ENCODE data around the gene GPR62.
A peak's percentile ranks its signal among the peaks of the same experiment; 100 is the strongest.

GPR62 gene

GRCh38 chr3:51937611-51938450 is 17.4 kb upstream of the GPR62 start:
- DNase-seq (ENCODE audit: insufficient read length, low spot score) (no peak), FAIRE-seq (no peak)

GRCh38 chr3:51938780-51939425 is 16.3 kb upstream of the GPR62 start:
- FAIRE-seq (no peak), DNase-seq (ENCODE audit: insufficient read length, low spot score) (no peak)

GRCh38 chr3:51940648-51941462 is 14.3 kb upstream of the GPR62 start:
- no peak for FAIRE-seq

GRCh38 chr3:51941463-51941797 is 13.8 kb upstream of the GPR62 start:
- DNase-seq (ENCODE audit: insufficient read length, low spot score) (peak; percentile 24), FAIRE-seq (no peak)

More at GRCh38 chr3:51940648-51941462, 14.3 kb upstream of the GPR62 start:
- no peak for DNase-seq (ENCODE audit: insufficient read length, low spot score)

GRCh38 chr3:51941798-51942602 is 13.2 kb upstream of the GPR62 start, which contains the start of the genes PARP3 and RRP9:
TSS of gene PARP3 (plus strand) at chr3:51942363. CDS start at chr3:51943356, 993 bp downstream.
TSS of gene RRP9 (minus strand) at chr3:51941904. CDS start at chr3:51941867, 37 bp downstream.
- FAIRE-seq = peak; percentile 99

GRCh38 chr3:51942603-51943450 is 12.4 kb upstream of the GPR62 start:
- no peak for FAIRE-seq
- peak; percentile 88 for DNase-seq (ENCODE audit: insufficient read length, low spot score)

More at GRCh38 chr3:51941798-51942602, 13.2 kb upstream of the GPR62 start, which contains the start of the genes PARP3 and RRP9:
- peak; percentile 99 for DNase-seq (ENCODE audit: insufficient read length, low spot score)

- FAIRE-seq (no peak), DNase-seq (ENCODE audit: insufficient read length, low spot score) (no peak)
These were observed 11.5 kb upstream of the GPR62 start for GRCh38 chr3:51943451-51944391.

- no peak for FAIRE-seq
These were observed 10.6 kb upstream of the GPR62 start for GRCh38 chr3:51944451-51945021.

GRCh38 chr3:51945031-51945840 is 9.9 kb upstream of the GPR62 start:
- FAIRE-seq = no peak

More at GRCh38 chr3:51944451-51945021, 10.6 kb upstream of the GPR62 start:
- DNase-seq (ENCODE audit: insufficient read length, low spot score) = no peak

GRCh38 chr3:51945926-51946705 is 9.1 kb upstream of the GPR62 start:
- DNase-seq (ENCODE audit: insufficient read length, low spot score) (no peak), FAIRE-seq (no peak)

More at GRCh38 chr3:51945031-51945840, 9.9 kb upstream of the GPR62 start:
- no peak for DNase-seq (ENCODE audit: insufficient read length, low spot score)

- DNase-seq (ENCODE audit: insufficient read length, low spot score) (no peak), FAIRE-seq (no peak)
These were observed 8.4 kb upstream of the GPR62 start for GRCh38 chr3:51946796-51947195.

GRCh38 chr3:51947215-51947900 is 7.8 kb upstream of the GPR62 start:
- FAIRE-seq (no peak), DNase-seq (ENCODE audit: insufficient read length, low spot score) (no peak)

- FAIRE-seq = no peak
These were observed 7.1 kb upstream of the GPR62 start for GRCh38 chr3:51948016-51948580.

GRCh38 chr3:51949121-51949520 is 6.1 kb upstream of the GPR62 start:
- DNase-seq (ENCODE audit: insufficient read length, low spot score) (no peak), FAIRE-seq (no peak)

More at GRCh38 chr3:51948016-51948580, 7.1 kb upstream of the GPR62 start:
- DNase-seq (ENCODE audit: insufficient read length, low spot score) = no peak

- DNase-seq (ENCODE audit: insufficient read length, low spot score) (no peak), FAIRE-seq (no peak)
These were observed 4.3 kb upstream of the GPR62 start for GRCh38 chr3:51950899-51951298.

Measured in HTR-8/SVneo (cell line).